Fibroblast of lung (primary cell): ENCODE measurements around the gene RUBCN. TPM values are rescaled to one million over a fixed set of nuclear protein-coding genes. Genes with fewer than 3 reads are reported as not detected.

Source experiments
- DNase-seq, 2 donors: peaks; one replicate each; pipeline versions ENCODE4 v3.0.0 to v3.0.0-alpha.2; 2010; ENCODE audit warnings: low read depth in 2 of 2
- H2AFZ ChIP-seq: 2 replicates; pipeline ENCODE4 v1.5.1; 2012; ENCODE audit warnings: low read length, control low read depth, inconsistent platforms
- H3K27ac ChIP-seq: 2 replicates; pipeline ENCODE4 v1.5.1; 2011; ENCODE audit warnings: low read length, control low read depth; ENCODE audit not compliant: insufficient read depth
- H3K27me3 ChIP-seq: 2 replicates; pipeline ENCODE4 v1.5.1; 2011; ENCODE audit warnings: mild to moderate bottlenecking, low read length; ENCODE audit not compliant: control insufficient read depth, insufficient read depth
- H3K36me3 ChIP-seq: 2 replicates; pipeline ENCODE4 v1.5.1; 2011; ENCODE audit warnings: low read length; ENCODE audit not compliant: control insufficient read depth, insufficient read depth
- H3K4me1 ChIP-seq: 2 replicates; pipeline ENCODE4 v1.5.1; 2011; ENCODE audit warnings: low read length; ENCODE audit not compliant: control insufficient read depth, insufficient read depth; ENCODE audit errors: extremely low read depth
- H3K4me2 ChIP-seq: 2 replicates; pipeline ENCODE4 v1.5.1; 2011; ENCODE audit warnings: low read length, control low read depth; ENCODE audit not compliant: insufficient read depth; ENCODE audit errors: extremely low read depth
- H3K4me3 ChIP-seq, 4 experiments: fragments of 200-600 bp in 1 of 4; sonication (generic) in 1 of 4; replicated peaks in 1 of 4; 2 replicates each; pipeline ENCODE4 v1.5.1; 2011 to 2016; ENCODE audit warnings: low read length in 4 of 4, low read depth in 3 of 4, mild to moderate bottlenecking in 3 of 4, control low read depth in 2 of 4, inconsistent platforms in 1 of 4, mixed read lengths in 1 of 4; ENCODE audit not compliant: insufficient read depth in 1 of 4; ENCODE audit errors: control extremely low read depth in 1 of 4
- H3K79me2 ChIP-seq: 2 replicates; pipeline ENCODE4 v1.5.1; 2012; ENCODE audit warnings: mild to moderate bottlenecking, low read length, inconsistent platforms; ENCODE audit not compliant: control insufficient read depth, insufficient read depth
- H3K9ac ChIP-seq: 2 replicates; pipeline ENCODE4 v1.5.1; 2011; ENCODE audit warnings: mild to moderate bottlenecking, low read length, control low read depth; ENCODE audit not compliant: insufficient read depth
- H3K9me3 ChIP-seq: 2 replicates; pipeline ENCODE4 v1.5.1; 2012; ENCODE audit warnings: low read depth, low read length; ENCODE audit not compliant: control insufficient read depth, insufficient read depth
- H4K20me1 ChIP-seq: 2 replicates; pipeline ENCODE4 v1.5.1; 2011; ENCODE audit warnings: low read length; ENCODE audit not compliant: control insufficient read depth, insufficient read depth; ENCODE audit errors: extremely low read depth
- CTCF ChIP-seq, 2 donors: IDR thresholded peaks in 1 of 2; conservative IDR thresholded peaks in 1 of 2; 1 replicate in 1 of 2; 2 replicates in 1 of 2; pipeline ENCODE4 v1.5.1; 2011 to 2012; ENCODE audit warnings: low read length in 2 of 2, control low read depth in 1 of 2, inconsistent platforms in 1 of 2, low read depth in 1 of 2, mild to moderate bottlenecking in 1 of 2
- EZH2 ChIP-seq: IDR thresholded peaks from 2 replicates; pipeline ENCODE4 v1.5.1; 2012; ENCODE audit warnings: low read length, control low read depth, mild to moderate bottlenecking; ENCODE audit errors: missing control alignments
- polyA plus RNA-seq, 2 donors: library from polyadenylated mRNA; depleted of rRNA in 1 of 2; stranded (reverse) in 1 of 2; unstranded in 1 of 2; fragments of >200 nt; gene quantifications; 2 replicates each; pipeline ENCODE4 v1.2.1, GENCODE V29; 2011 to 2012; ENCODE audit warnings: missing spikeins in 1 of 2
- total RNA-seq: library from RNA; depleted of rRNA; stranded (reverse); fragments of >200 nt; gene quantifications from 2 replicates; pipeline ENCODE4 v1.2.1, GENCODE V29; 2014

Gene RUBCN
- total and polyA plus RNA-seq, 2 donors (not counting 1 experiment from before 2014, with no cell fraction given): 13.0 to 15.2 TPM

- no peaks in the 10 kb centered on the region for H3K27me3 ChIP-seq
- TF ChIP-seq EZH2 (no peak), CTCF (conservative IDR thresholded peaks at IDR 0.05 in 1 of 2, IDR thresholded peaks at IDR 0.05 in 1 of 2; ENCODE audit: low read depth in 1 of 2, low read length in 2 of 2) (no peak)
- H4K20me1 ChIP-seq: no peaks in the 10 kb centered on the region
- peaks cover 16% of the 10 kb centered on the region for H3K36me3 ChIP-seq
- no peak for DNase-seq
- H3K79me2 ChIP-seq: no peaks in the 10 kb centered on the region
- H3K9me3 ChIP-seq: no peaks in the 10 kb centered on the region
- H2AFZ ChIP-seq: no peak overlapping the region
- H3K4me2 ChIP-seq: no peak overlapping the region
- H3K4me3 ChIP-seq: no peak overlapping the region
- H3K9ac ChIP-seq: no peak overlapping the region
- no peaks in the 10 kb centered on the region for H3K4me1 ChIP-seq
- no peak overlapping the region for H3K27ac ChIP-seq
Measured at GRCh38 chr3:197775317-197775716, 38.6 kb upstream of the RUBCN start.

- Histone ChIP-seq H3K27me3 (no peaks in the 10 kb centered on the region), H2AFZ (no peak overlapping the region), H3K4me1 (no peaks in the 10 kb centered on the region), H3K27ac (no peak overlapping the region), H3K79me2 (peaks cover 24% of the 10 kb centered on the region), H3K4me2 (no peak overlapping the region), H3K4me3 (no peak overlapping the region), H3K9ac (no peak overlapping the region), H3K36me3 (peaks cover 3% of the 10 kb centered on the region), H3K9me3 (no peaks in the 10 kb centered on the region), H4K20me1 (no peaks in the 10 kb centered on the region)
- no peak for TF ChIP-seq EZH2
- TF ChIP-seq CTCF (conservative IDR thresholded peaks at IDR 0.05 in 1 of 2, IDR thresholded peaks at IDR 0.05 in 1 of 2; ENCODE audit: low read depth in 1 of 2, low read length in 2 of 2): no peak
- no peak for DNase-seq
Measured at GRCh38 chr3:197761784-197762183, 25.1 kb upstream of the RUBCN start.

- Histone ChIP-seq H2AFZ (no peak overlapping the region), H3K36me3 (peaks cover 3% of the 10 kb centered on the region)
Measured at GRCh38 chr3:197758512-197758911, 21.8 kb upstream of the RUBCN start.

More at GRCh38 chr3:197758512-197758911, 21.8 kb upstream of the RUBCN start:
- Histone ChIP-seq H3K4me1 (no peaks in the 10 kb centered on the region), H3K4me3 (no peak overlapping the region), H4K20me1 (no peaks in the 10 kb centered on the region), H3K79me2 (peaks cover 55% of the 10 kb centered on the region), H3K4me2 (no peak overlapping the region), H3K27me3 (no peaks in the 10 kb centered on the region), H3K9me3 (no peaks in the 10 kb centered on the region), H3K27ac (no peak overlapping the region), H3K9ac (no peak overlapping the region)
- no peak for TF ChIP-seq CTCF (conservative IDR thresholded peaks at IDR 0.05 in 1 of 2, IDR thresholded peaks at IDR 0.05 in 1 of 2; ENCODE audit: low read depth in 1 of 2, low read length in 2 of 2)
- TF ChIP-seq EZH2: no peak
- no peak for DNase-seq
